ACHN (cell line): ENCODE data around the gene SCD5.

Experiments used
- DNase-seq: peaks from one replicate; pipeline ENCODE4 v3.0.0-alpha.2; 2015
- in situ Hi-C: cut with HindIII; loops from 2 replicates; pipeline ENCODE4 v1.10.0; 2017; ENCODE audit warnings: low sequenced_read_pairs, low pct_ligation_motif_present, low pct_unique_long_range_greater_than_20kb

Gene SCD5

DNA sequence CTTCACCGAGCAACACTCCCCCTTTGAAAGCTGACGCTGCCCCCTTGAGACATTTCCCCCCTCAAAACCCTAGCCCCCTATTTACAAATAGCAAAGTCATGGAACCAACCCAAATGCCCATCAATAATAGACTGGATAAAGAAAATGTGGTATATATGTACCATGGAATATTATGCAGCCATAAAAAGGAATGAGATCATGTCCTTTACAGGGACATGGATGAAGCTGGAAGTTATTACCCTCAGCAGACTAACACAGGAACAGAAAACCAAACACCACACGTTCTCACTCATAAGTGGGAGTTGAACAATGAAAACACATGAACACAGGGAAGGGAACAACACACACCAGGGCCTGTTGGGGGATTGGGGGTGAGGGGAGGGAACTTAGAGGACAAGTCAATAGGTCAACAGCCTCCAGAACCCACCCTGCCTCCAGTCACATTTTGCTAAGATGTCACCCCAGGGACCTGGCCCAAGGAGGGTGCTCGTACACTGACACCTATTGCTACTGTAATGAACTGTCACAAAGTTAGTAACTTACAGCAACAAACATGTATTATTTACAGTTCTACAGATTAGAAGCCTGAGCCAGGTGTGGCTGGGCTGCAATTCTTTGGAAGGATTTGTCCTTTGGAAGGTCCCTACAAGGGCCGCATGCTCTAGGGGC is 20.6 kb downstream of the SCD5 start:
- no peak for DNase-seq
- in situ Hi-C loops: no loop called here

DNA sequence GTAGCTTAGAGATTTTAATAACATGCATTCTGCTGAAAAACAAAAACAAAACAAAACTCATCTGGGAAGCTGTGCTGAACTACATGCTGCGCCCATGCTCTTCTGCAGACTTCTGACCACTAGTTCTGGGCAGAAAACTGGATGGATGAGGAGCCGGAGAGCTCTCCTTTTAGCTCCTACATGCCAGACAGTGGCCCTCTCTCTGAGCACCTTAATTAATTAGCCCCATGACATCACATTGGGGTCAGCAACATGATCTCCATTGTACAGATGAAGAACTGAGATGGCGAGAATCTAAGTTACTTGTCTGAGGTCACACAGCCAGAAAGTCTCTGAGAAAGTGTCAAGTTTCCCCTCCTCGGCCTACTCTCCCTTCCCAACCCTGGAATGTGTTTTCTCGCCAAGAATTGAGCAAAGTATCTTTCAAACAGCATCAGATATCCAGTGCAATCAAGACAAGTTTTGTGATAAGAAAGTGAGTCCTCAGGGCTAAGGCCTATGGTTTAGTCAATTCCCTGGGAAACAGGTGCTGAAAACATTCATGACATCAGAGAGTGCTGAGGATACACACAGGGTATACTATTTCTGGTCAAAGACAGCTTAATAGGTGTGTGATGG is 21.6 kb downstream of the SCD5 start:
- in situ Hi-C loops: no loop called here
- DNase-seq: no peak

DNA sequence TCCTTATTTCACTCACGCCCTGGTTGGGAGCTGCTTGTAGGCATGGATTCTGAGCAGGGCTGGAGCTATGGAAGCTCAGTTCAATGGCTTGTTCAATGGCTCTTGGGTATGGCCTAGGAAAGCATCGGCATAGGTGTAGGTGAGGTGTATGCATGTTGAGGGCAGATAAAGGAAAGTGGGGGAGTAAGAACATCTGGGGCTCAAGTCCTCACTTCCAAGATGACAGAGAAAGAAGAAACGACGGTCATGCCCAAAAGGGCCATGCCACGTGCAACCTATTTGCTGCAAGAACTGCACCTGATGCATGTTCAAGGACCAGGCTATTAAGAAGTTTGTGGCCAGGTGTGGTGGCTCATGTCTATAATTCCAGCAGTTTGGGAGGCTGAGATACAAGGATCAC is 23.4 kb downstream of the SCD5 start:
- in situ Hi-C loops: no loop called here
- no peak for DNase-seq

DNA sequence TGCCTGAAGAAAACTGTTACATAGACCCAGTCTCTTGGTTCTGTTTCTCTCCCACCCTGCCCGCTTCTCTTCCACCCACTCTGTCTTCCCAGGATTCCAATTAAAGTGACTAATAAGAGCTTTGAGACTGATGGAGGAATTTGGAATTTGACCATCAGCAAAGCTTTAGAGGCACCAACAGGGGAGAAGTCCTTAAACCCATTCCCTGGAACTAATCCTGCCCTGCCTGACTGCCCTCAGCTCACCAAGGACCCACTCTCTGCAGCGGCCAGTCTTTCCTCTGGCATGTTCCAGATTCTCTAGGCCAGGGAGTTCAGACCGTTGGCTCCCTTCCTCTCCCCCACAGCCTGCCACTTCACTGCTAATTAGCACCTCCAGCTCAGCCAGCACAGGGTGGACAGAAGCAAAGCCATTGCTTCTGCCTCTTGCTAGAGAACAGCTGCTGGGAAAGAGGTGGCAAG is 23.9 kb downstream of the SCD5 start:
- peak; percentile 24 for DNase-seq
- in situ Hi-C loops: no loop called here

DNA sequence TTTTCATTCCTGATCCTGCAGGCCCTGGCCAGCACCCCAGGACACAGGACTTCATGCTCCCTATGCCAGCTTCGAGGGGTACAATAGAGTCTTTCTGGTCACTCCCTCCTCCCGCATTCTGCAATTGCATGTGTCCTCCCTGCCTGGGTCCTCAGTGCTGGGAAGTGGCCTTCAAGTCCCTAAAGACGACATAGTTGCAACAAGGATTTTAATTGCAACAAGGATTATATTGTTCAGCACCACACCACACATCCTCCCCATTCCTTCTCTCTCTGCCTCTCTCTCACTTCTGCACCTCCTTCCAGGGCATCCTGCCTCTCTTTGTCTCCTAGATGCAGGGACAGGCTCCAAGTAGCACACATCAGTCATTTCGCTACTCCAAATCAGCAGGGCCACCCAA is 25.5 kb downstream of the SCD5 start:
- in situ Hi-C loops: no loop called here
- DNase-seq: no peak

DNA sequence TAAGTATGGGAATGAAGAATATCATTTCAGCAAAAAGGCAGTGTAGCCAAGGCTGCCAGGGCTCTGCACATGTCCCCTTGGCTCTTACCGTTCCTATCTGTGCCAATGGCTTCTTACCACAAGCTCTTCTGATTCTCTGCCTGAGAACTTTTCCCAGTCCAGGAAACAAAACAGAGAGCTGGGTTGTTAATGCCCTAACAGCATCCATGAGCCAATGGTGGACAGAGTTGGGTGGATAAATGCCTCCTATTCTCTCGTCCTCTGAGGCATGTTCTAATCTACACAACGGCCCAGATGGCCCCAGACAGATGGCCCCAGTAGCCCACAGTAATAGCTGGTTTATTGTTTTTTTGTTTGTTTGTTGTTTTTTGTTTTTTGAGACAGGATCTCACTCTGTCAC is 28.0 kb downstream of the SCD5 start:
- in situ Hi-C loops: no loop called here
- no peak for DNase-seq

DNA sequence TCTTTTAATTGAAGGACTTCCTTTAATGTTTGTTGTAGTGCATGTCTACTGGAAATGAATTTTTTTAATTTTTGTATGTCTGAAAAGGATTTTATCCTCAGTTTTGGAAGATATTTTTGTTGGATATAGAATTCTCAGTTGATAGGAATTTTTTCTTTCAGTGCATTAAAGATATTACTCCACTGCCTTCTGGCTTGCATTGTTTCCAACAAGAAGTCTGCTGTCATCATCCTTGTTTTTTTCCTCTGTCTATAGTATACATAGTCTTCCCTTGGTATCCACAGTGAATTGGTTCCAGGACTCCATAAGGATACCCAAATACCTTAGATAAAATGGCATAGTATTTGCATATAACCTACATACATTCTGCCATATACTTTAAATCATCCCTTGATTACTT is 33.5 kb downstream of the SCD5 start:
- DNase-seq: no peak
- in situ Hi-C loops: no loop called here

DNA sequence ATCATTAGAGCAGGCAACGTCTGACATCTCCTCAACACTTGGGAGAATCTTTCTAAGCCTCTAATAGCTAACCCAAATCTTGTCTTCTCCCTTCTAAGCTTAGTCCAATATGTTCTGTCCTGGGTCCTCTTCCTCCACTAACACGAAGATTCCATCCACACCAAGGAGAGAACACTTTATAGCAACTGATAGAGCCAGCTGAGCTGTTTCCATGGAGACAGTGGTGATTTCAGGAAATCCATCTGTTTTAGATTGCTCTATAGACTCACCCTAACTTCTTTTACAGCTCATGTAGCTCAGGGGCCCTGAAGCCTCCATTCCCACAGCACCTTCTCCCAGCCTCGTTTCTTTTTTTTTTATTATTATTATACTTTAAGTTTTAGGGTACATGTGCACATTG is 37.4 kb downstream of the SCD5 start:
- in situ Hi-C loops: no loop called here
- DNase-seq: no peak

DNA sequence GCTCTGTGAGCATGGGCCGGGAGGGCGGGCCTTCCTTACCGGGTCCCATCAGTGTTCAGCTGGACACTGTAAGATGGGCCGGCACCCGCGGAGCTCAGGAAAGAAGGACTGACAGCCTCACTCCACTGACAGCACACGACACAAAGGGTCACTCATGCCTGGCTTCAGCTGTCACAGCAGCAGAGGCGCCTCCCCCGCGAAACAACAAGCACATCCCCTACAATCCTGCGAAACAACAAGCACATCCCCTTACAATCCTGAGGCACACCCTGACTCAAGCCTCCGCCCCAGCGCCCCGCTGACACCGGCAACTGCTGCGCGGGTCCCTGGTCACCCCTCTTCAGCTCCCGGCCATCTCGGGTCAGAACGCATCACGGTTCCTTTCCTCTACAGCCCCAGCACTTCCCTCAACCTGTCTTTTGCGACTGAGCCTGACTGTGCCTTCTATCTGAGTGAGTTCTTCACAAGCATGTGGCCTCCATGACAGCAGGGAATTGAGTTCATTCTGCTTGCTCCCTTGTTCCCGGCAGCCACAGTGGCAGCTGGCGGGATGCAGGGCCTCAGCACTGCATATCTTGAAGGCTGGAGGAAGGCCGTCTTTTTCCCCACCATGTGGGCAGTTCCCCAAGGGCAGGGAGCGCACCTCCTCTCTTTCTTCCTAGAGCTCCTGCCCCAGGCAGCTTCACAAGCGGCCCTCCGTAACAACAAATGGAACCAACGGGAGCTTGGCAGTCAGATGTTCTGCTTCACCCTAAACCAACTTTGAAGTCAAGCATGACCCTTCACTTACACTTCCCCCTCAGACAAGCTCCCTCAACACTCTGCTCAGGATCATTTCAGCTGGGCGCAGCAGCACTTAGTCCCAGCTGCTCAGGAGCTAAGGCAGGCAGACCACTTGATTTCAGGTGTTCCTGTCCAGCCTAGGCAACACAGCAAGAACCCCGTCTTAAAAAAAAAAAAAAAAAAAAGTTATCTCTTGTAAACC is 39.6 kb downstream of the SCD5 start:
- in situ Hi-C loops: no loop called here
- no peak for DNase-seq

DNA sequence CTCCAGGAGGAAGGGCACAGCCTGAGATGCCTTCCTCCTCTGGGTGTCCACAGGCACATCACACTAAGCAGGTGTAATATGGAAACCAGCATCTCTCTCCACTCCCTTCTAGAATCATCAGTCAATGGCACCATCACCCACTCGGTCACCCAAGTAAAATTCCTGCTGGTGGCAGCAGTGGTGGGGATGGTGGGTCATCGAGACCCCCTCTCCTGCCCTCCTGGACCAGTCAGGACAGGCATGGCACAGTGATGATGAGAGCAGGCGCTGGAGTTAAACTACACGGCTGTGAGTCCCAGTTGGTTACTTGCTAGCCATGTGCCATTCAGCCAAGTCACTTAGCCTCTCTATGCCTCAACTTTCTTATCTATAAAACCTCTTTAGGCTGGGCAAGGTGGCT is 42.5 kb downstream of the SCD5 start:
- no peak for DNase-seq
- in situ Hi-C loops: no loop called here

DNA sequence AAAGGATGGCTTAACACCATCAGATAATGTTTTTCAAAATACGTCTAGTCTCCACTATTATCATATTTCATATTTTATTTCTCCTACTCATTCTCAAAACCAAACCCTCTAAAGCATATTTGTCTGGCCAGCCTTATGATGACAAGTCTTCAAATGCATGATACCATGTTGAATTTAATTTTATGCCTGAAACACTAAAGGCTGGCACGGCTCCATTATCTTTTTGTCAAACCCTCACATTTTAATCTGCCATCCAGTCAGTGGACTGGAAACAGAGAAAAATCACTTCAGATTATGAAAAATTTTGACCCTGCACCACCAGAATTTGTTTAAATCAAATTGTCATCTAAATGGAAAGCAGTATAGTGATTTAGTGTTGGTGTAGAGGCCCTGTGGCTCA is 42.9 kb downstream of the SCD5 start:
- in situ Hi-C loops: no loop called here
- no peak for DNase-seq

DNA sequence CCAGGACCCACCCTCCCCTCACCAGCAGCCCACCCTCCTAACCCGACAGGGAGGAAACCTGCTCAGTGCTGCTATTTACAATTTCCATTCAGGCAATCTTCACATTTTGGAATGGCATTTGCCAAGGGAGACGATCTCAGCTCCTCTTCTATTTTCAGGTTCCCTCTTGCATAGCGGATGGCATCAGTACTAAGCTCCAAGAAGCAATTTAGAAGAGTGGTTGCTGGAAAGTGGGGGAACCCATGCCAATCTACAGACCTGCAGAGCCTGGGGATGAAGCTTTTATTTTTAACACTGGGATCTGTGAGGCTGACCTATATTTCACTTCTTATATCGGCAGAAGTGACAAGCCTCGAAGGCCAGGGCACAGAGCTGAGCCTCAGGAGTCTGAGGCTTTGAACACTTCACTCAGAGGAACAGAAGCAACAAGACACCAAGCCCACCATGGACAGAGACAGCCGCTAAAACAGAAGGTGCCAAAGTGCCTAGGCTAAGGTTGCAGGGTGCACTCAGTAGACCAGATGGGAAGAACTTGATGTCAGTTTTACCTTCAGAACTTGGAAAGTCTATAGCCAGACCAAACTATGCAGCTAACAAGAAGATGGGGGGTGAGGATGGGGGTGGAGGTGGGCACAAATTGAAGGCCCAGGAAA is 44.0 kb downstream of the SCD5 start:
- no peak for DNase-seq
- in situ Hi-C loops: no loop called here

DNA sequence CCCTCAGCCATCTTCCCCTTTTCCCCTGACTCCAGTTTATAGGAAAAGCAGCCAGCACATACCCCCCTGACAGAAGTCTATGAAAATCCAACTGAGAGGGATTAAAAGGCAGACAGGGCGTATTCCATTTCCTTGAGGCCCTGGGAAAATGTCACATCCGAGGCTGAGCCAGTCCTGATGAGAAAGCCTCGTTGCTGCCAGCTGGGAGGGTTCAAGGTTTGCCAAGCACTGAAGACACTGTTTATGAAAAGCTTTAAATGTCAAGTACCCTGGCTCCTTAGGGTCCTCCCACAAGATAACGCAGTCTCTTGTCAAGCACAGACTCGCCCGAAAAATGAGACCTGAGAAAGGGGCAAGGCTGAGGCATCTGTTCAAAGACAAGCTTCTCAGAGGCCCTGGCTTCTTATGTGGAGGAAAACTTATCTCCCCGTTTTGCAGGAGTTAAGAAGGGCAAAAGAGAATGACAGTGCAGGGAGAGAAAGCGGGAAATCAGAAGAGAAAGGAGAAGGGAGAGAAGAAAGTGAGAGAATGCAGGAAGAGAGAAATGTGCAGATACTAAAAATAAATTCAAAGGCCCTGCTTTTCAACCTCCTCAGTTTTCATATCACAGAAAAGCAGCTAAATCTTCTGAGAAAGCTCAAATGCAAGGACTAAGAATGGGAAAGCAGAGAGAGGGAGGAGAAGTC is 44.7 kb downstream of the SCD5 start:
- in situ Hi-C loops: no loop called here
- DNase-seq: no peak

DNA sequence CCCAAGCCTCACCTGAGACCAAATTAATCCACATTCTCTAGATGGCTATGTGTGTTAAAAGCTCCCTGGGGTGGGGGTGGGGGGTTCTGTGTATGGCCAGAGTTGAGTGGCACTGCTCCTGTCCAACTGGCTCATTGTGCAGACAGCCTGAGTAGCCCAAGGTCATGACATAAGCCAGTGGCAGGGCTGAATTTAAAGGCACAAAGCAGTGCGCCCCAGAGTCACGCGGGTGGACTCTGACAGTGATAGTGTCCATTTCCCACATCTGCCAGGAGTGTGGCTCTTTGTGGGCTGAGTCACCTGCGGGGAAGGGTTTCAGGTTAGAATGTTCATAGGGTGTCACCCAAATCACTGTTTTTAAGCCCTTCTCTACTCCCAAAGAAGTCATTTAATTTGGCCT is 45.4 kb downstream of the SCD5 start:
- DNase-seq: no peak
- in situ Hi-C loops: no loop called here

DNA sequence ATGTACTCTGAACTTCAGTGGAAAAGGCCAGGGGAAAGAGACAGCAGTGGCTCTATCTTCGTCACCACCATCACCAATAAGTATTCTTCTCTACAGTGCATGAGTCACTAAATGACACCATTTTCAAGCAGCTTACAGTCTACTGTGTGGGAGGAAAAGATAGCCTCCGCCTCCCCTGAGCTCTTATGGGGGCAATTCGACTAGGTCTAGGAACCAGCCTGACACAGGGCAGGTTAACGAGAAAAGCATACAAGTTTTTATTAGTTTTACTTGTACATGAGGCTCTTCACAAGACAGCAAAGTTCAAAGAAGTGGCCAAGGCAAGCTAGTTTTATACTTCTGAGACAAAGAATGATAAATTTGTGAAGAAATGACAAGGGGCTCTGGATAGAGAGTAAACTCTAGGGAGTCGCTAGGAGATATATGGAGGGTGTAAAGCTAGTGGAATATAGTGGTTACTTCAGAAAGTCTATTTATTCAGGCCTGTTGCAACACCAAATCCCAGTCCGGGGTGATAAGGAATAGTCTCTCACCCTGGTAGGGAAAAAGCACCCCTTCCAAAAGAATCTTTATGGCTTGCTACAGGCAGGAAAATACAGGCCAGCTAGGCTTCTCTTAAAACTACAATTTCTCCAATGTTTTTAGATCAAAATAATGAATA is 49.7 kb downstream of the SCD5 start:
- DNase-seq: no peak
- in situ Hi-C loops: loop anchor here (25.0 kb wide), 1 partner anchor 287 kb away; no protein-coding TSS in a partner anchor

DNA sequence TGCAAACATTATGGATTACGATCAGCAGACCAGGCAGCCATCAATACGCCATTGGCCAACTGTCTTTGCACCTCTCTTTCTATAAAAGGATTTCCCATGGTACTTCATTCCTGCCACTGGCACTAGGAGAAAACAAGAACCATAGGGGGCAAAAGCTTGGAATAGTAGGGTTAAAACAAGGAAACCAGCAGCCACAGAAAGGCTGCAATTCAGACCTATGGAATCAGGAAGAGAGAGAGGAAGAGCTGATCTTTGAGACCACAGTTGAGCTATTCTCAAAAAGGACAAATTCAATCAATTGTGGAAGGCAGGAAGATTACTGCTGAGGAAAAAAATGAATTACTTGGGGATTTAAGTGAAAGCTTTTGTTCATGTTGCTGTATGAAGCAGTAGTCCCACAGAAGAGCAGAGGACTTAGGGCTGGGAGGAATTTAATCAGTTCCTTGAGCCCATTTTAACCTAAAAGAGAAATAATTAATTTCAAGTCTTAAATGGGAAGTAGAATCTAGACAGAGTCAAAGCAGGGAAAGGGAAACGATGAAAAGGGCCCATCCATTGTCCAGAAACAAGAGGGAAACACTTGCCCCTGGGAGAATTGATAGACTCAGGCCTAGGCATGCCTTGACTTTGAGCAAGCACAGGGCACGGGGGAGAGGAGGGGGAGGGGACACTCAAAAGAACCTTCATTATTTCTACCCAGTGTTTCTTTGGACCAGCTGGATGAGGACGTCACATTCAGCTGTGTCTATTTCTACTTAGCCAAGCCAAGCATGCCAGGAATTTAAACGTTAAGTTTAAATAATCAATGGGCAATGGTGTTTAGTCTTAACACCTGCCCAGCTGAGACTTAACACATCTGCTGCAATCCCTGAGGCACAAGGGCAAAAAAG is 50.7 kb downstream of the SCD5 start:
- no peak for DNase-seq
- in situ Hi-C loops: loop anchor here (25.0 kb wide), 1 partner anchor 286 kb away; no protein-coding TSS in a partner anchor
